Measurements from ENCODE around the gene ZNF384.

The ZNF384 gene

GRCh38 chr12:6653987-6654386 is 35.2 kb downstream of the ZNF384 start:
- no peak for DNase-seq (ENCODE audit: low read depth in 2 of 2)

- no peak for DNase-seq (ENCODE audit: low read depth in 2 of 2)
Observed at GRCh38 chr12:6653342-6653741, 35.8 kb downstream of the ZNF384 start.

- no peak for DNase-seq (ENCODE audit: low read depth in 2 of 2)
Observed at GRCh38 chr12:6652391-6652790, 36.8 kb downstream of the ZNF384 start.

GRCh38 chr12:6650832-6651231 is 38.3 kb downstream of the ZNF384 start:
- DNase-seq (ENCODE audit: low read depth in 2 of 2) = no peak

GRCh38 chr12:6647083-6647604 is 42.0 kb downstream of the ZNF384 start, which contains the start of gene ACRBP:
TSS of gene ACRBP (minus strand) at chr12:6647432. CDS start at chr12:6647366, 66 bp downstream.
- no peak for DNase-seq (ENCODE audit: low read depth in 2 of 2)

- no peak for DNase-seq (ENCODE audit: low read depth in 2 of 2)
Observed at GRCh38 chr12:6646276-6647082, 42.7 kb downstream of the ZNF384 start.

GRCh38 chr12:6644903-6645302 is 44.3 kb downstream of the ZNF384 start:
- DNase-seq (ENCODE audit: low read depth in 2 of 2) = no peak

- DNase-seq (ENCODE audit: low read depth in 2 of 2) = no peak
Observed at GRCh38 chr12:6644257-6644596, 44.9 kb downstream of the ZNF384 start.

- no peak for DNase-seq (ENCODE audit: low read depth in 2 of 2)
Observed at GRCh38 chr12:6643569-6644256, 45.5 kb downstream of the ZNF384 start.

- DNase-seq (ENCODE audit: low read depth in 2 of 2) = no peak
Observed at GRCh38 chr12:6641131-6641530, 48.0 kb downstream of the ZNF384 start.

- DNase-seq (ENCODE audit: low read depth in 2 of 2) = no peak
Observed at GRCh38 chr12:6640497-6640896, 48.7 kb downstream of the ZNF384 start.

- no peak for DNase-seq (ENCODE audit: low read depth in 2 of 2)
Observed at GRCh38 chr12:6639151-6639801, 49.9 kb downstream of the ZNF384 start.

- DNase-seq (ENCODE audit: low read depth in 2 of 2) = no peak
Observed at GRCh38 chr12:6638305-6638704, 50.9 kb downstream of the ZNF384 start.

- no peak for DNase-seq (ENCODE audit: low read depth in 2 of 2)
Observed at GRCh38 chr12:6635856-6636531, 53.2 kb downstream of the ZNF384 start, which contains the start of gene LPAR5. TSS of gene LPAR5 (minus strand) at chr12:6635959. CDS start at chr12:6621248, 14,711 bp downstream.

GRCh38 chr12:6635375-6635855 is 53.8 kb downstream of the ZNF384 start:
- peak in 1 of 2 donors; percentile 29 for DNase-seq (ENCODE audit: low read depth in 2 of 2)

- no peak for DNase-seq (ENCODE audit: low read depth in 2 of 2)
Observed at GRCh38 chr12:6632026-6632983, 56.9 kb downstream of the ZNF384 start.

- no peak for DNase-seq (ENCODE audit: low read depth in 2 of 2)
Observed at GRCh38 chr12:6631549-6631961, 57.6 kb downstream of the ZNF384 start.

- DNase-seq (ENCODE audit: low read depth in 2 of 2) = no peak
Observed at GRCh38 chr12:6630736-6631135, 58.4 kb downstream of the ZNF384 start.

- no peak for DNase-seq (ENCODE audit: low read depth in 2 of 2)
Observed at GRCh38 chr12:6627616-6628015, 61.6 kb downstream of the ZNF384 start.

GRCh38 chr12:6626654-6627283 is 62.4 kb downstream of the ZNF384 start:
- DNase-seq (ENCODE audit: low read depth in 2 of 2) = no peak

Measured in stimulated activated CD4-positive, alpha-beta T cell treated with anti-CD3 and anti-CD28 coated beads, Interleukin-4, amount 100 ng/mL, for 48 hours (primary cell).